Astrocyte (in vitro differentiated cells and primary cell): ENCODE measurements around the gene PTPRN2. TPM values are rescaled to one million over a fixed set of nuclear protein-coding genes. Genes with fewer than 3 reads are reported as not detected.

Source experiments
- DNase-seq: peaks from one replicate; pipeline ENCODE4 v3.0.0-alpha.2; 2010; ENCODE audit warnings: low read depth
- FAIRE-seq: peaks from 2 replicates; lab custom pipeline; 2011; peaks lifted over from hg19 to GRCh38; lab: Jason Lieb, UNC
- H2AFZ ChIP-seq: 2 replicates; pipeline ENCODE4 v1.6.0; 2012; ENCODE audit warnings: low read depth, low read length, inconsistent platforms
- H3K27ac ChIP-seq: 2 replicates; pipeline ENCODE4 v1.5.1; 2011; ENCODE audit warnings: low read depth, low read length, inconsistent platforms
- H3K27me3 ChIP-seq: 2 replicates; pipeline ENCODE4 v1.6.0; 2011; ENCODE audit warnings: low read length, inconsistent platforms; ENCODE audit not compliant: insufficient read depth
- H3K36me3 ChIP-seq: 2 replicates; pipeline ENCODE4 v1.5.1; 2011; ENCODE audit warnings: low read length, inconsistent platforms; ENCODE audit not compliant: insufficient read depth
- H3K4me1 ChIP-seq: 2 replicates; pipeline ENCODE4 v1.5.1; 2011; ENCODE audit warnings: low read length, inconsistent platforms; ENCODE audit not compliant: insufficient read depth
- H3K4me2 ChIP-seq: 2 replicates; pipeline ENCODE4 v1.6.0; 2012; ENCODE audit warnings: low read length, inconsistent platforms
- H3K4me3 ChIP-seq: 2 replicates; pipeline ENCODE4 v1.5.1; 2011; ENCODE audit warnings: low read depth, mild to moderate bottlenecking, low read length, inconsistent platforms; ENCODE audit not compliant: insufficient read depth
- H3K79me2 ChIP-seq: 2 replicates; pipeline ENCODE4 v1.6.0; 2012; ENCODE audit warnings: mild to moderate bottlenecking, low read length, inconsistent platforms; ENCODE audit not compliant: insufficient read depth
- H3K9ac ChIP-seq: 2 replicates; pipeline ENCODE4 v1.6.0; 2012; ENCODE audit warnings: mild to moderate bottlenecking, low read length, inconsistent platforms
- H3K9me3 ChIP-seq: 2 replicates; pipeline ENCODE4 v1.5.1; 2012; ENCODE audit warnings: low read depth, mild to moderate bottlenecking, low read length, inconsistent platforms; ENCODE audit not compliant: insufficient read depth
- H4K20me1 ChIP-seq: 2 replicates; pipeline ENCODE4 v1.6.0; 2012; ENCODE audit warnings: low read length, inconsistent platforms; ENCODE audit not compliant: insufficient read depth
- H3K27ac Mint-ChIP-seq: one replicate; pipeline ENCODE4 v1.8.0; 2021; ENCODE audit warnings: mild to moderate bottlenecking, mixed read lengths; ENCODE audit not compliant: unreplicated experiment
- H3K27me3 Mint-ChIP-seq: one replicate; pipeline ENCODE4 v1.8.0; 2021; ENCODE audit warnings: low read depth, mixed read lengths; ENCODE audit not compliant: unreplicated experiment
- H3K36me3 Mint-ChIP-seq: one replicate; pipeline ENCODE4 v1.8.0; 2021; ENCODE audit warnings: low read depth, mixed read lengths; ENCODE audit not compliant: unreplicated experiment
- H3K4me1 Mint-ChIP-seq: one replicate; pipeline ENCODE4 v1.8.0; 2021; ENCODE audit warnings: low read depth, mixed read lengths; ENCODE audit not compliant: unreplicated experiment
- H3K4me3 Mint-ChIP-seq: one replicate; pipeline ENCODE4 v1.8.0; 2021; ENCODE audit warnings: mild to moderate bottlenecking, moderate library complexity, mixed read lengths; ENCODE audit not compliant: unreplicated experiment
- H3K9me3 Mint-ChIP-seq: one replicate; pipeline ENCODE4 v1.8.0; 2021; ENCODE audit warnings: mild to moderate bottlenecking, mixed read lengths; ENCODE audit not compliant: unreplicated experiment
- CTCF ChIP-seq: IDR thresholded peaks from 2 replicates; pipeline ENCODE4 v1.5.1; 2011; ENCODE audit warnings: low read depth, mild to moderate bottlenecking, inconsistent platforms, low read length, moderate library complexity; ENCODE audit not compliant: insufficient read depth
- EZH2 ChIP-seq: IDR thresholded peaks from 2 replicates; pipeline ENCODE4 v1.6.1; 2012; ENCODE audit warnings: mild to moderate bottlenecking, low read length, inconsistent platforms; ENCODE audit not compliant: insufficient read depth
- total RNA-seq: library from RNA; stranded (reverse); gene quantifications from 2 replicates; pipeline ENCODE4 v1.2.1, GENCODE V29; 2021

Gene PTPRN2
- total RNA-seq, 1 donor from 2014 or later = 0.09 TPM

DNA sequence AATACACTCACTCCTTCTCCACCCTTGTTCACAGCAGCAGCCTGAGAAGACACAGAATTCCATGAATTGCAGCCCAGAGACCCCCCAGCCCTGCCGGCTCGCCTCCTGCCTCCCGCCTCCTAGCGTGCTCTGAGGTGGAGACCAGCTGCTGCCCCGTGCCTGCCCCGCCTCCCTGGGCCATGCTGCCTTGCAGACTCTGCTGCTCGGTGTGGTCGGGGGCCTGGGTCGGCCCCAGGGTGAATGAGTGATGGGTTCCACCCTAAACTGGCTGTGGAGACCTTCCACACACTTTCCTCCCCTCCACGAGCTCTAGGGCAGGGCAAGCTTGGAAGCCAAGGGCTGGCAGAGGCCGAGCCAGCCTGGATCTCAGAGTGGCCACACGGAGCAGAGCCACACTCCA is 771.5 kb downstream of the PTPRN2 start:
- no peak overlapping the region for H3K27ac Mint-ChIP-seq
- Histone ChIP-seq H4K20me1 (no peaks in the 10 kb centered on the region), H3K4me3 (no peak overlapping the region), H3K36me3 (no peaks in the 10 kb centered on the region), H3K27me3 (no peaks in the 10 kb centered on the region), H3K27ac (no peak overlapping the region), H3K4me2 (no peak overlapping the region), H3K79me2 (no peaks in the 10 kb centered on the region), H3K9me3 (no peaks in the 10 kb centered on the region), H3K4me1 (no peaks in the 10 kb centered on the region), H2AFZ (no peak overlapping the region), H3K9ac (no peak overlapping the region)
- H3K27me3 Mint-ChIP-seq = no peaks in the 10 kb centered on the region
- no peak for TF ChIP-seq EZH2
- no peak for TF ChIP-seq CTCF
- DNase-seq (no peak), FAIRE-seq (no peak)
- no peaks in the 10 kb centered on the region for H3K4me1 Mint-ChIP-seq
- peaks cover 25% of the 10 kb centered on the region for H3K9me3 Mint-ChIP-seq
- H3K36me3 Mint-ChIP-seq = no peaks in the 10 kb centered on the region
- no peak overlapping the region for H3K4me3 Mint-ChIP-seq

DNA sequence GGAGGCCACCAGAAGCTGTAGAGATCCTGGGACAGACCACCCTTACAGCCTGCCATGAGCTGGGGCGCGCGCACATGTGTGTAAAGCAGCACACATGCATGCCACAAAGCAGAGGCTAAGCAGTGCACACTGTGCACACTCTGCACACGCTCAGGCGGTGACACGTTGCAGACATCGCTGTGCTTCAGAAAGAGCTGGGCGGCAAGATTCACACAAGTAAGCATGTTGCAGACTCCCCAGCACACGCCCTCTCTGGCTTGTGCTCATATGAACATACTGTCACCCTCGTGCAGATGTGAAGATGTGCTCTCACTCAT is 772.0 kb downstream of the PTPRN2 start:
- H3K4me1 ChIP-seq = no peaks in the 10 kb centered on the region
- FAIRE-seq = no peak
- H4K20me1 ChIP-seq = no peaks in the 10 kb centered on the region
- no peak overlapping the region for H3K4me2 ChIP-seq
- H3K36me3 Mint-ChIP-seq = no peaks in the 10 kb centered on the region
- no peaks in the 10 kb centered on the region for H3K9me3 ChIP-seq
- no peak for TF ChIP-seq CTCF
- no peak for TF ChIP-seq EZH2
- H3K4me1 Mint-ChIP-seq = no peaks in the 10 kb centered on the region
- H3K4me3 ChIP-seq = no peak overlapping the region
- no peak for DNase-seq
- H3K4me3 Mint-ChIP-seq = no peak overlapping the region
- H3K27me3 ChIP-seq = no peaks in the 10 kb centered on the region
- H3K27ac ChIP-seq = no peak overlapping the region
- H3K36me3 ChIP-seq = no peaks in the 10 kb centered on the region
- H3K9me3 Mint-ChIP-seq = peaks cover 25% of the 10 kb centered on the region
- H2AFZ ChIP-seq = no peak overlapping the region
- H3K9ac ChIP-seq = no peak overlapping the region
- no peaks in the 10 kb centered on the region for H3K79me2 ChIP-seq
- H3K27ac Mint-ChIP-seq = no peak overlapping the region
- H3K27me3 Mint-ChIP-seq = no peaks in the 10 kb centered on the region

- no peaks in the 10 kb centered on the region for H3K4me1 ChIP-seq
- no peaks in the 10 kb centered on the region for H3K36me3 ChIP-seq
- H4K20me1 ChIP-seq = no peaks in the 10 kb centered on the region
- Mint-ChIP-seq H3K4me3 (no peak overlapping the region), H3K27me3 (no peaks in the 10 kb centered on the region), H3K9me3 (peaks cover 25% of the 10 kb centered on the region), H3K27ac (no peak overlapping the region), H3K4me1 (no peaks in the 10 kb centered on the region), H3K36me3 (no peaks in the 10 kb centered on the region)
- H3K9ac ChIP-seq = no peak overlapping the region
- no peaks in the 10 kb centered on the region for H3K27me3 ChIP-seq
- H3K9me3 ChIP-seq = no peaks in the 10 kb centered on the region
- H3K4me3 ChIP-seq = no peak overlapping the region
- no peaks in the 10 kb centered on the region for H3K79me2 ChIP-seq
- H2AFZ ChIP-seq = no peak overlapping the region
- TF ChIP-seq EZH2 = no peak
- TF ChIP-seq CTCF = no peak
- H3K4me2 ChIP-seq = no peak overlapping the region
- no peak overlapping the region for H3K27ac ChIP-seq
- DNase-seq (no peak), FAIRE-seq (no peak)
Observed at GRCh38 chr7:157814931-157815705, 772.5 kb downstream of the PTPRN2 start.
